Colonic mucosa (tissue), 4 donors: ENCODE measurements around the gene DROSHA. TPM values are rescaled to one million over a fixed set of nuclear protein-coding genes. Genes with fewer than 3 reads are reported as not detected.

Experiments used
- DNase-seq: peaks from one replicate; pipeline ENCODE4 v3.0.0-alpha.2; 2020
- H3K27ac ChIP-seq: fragments of 200-600 bp; one replicate; pipeline ENCODE4 v1.8.0; 2021
- H3K27me3 ChIP-seq: fragments of 200-600 bp; one replicate; pipeline ENCODE4 v1.8.0; 2021
- H3K36me3 ChIP-seq: fragments of 200-600 bp; one replicate; pipeline ENCODE4 v1.8.0; 2021
- H3K4me1 ChIP-seq: fragments of 200-600 bp; one replicate; pipeline ENCODE4 v1.8.0; 2021; ENCODE audit warnings: mild to moderate bottlenecking
- H3K4me3 ChIP-seq: fragments of 200-600 bp; one replicate; pipeline ENCODE4 v1.8.0; 2021
- H3K9ac ChIP-seq, 2 donors: one replicate each; pipeline ENCODE4 v1.7.0; 2013; ENCODE audit warnings: control low read depth in 2 of 2, low read depth in 2 of 2, low read length in 2 of 2
- H3K9me3 ChIP-seq: fragments of 200-600 bp; one replicate; pipeline ENCODE4 v1.8.0; 2021
- CTCF ChIP-seq: fragments of 200-600 bp; IDR thresholded peaks from one replicate; pipeline ENCODE4 v1.8.0; 2022; ENCODE audit warnings: antibody characterized with exemption, mild to moderate bottlenecking
- intact Hi-C: fragments of 100-400 bp; cut with DNase I; formaldehyde crosslinking; loops from one replicate; pipeline ENCODE4 v1.14.1; 2022
- total RNA-seq, 2 donors: library from RNA; stranded (reverse); fragmentation: NEBNext Ultra II Directional in 1 of 2; extraction: Animal tissue kit (Norgen Biotek cat#: 25700) in 1 of 2; gene quantifications; one replicate each; pipeline ENCODE4 v1.2.1, GENCODE V29; 2021
- donor health status: healthy.
- donor health status: DM: no; HTN: no; CAD: no.
- donor health status: DM: no; HTN: no; CAD: no.

The DROSHA gene
- total RNA-seq, 2 donors from 2014 or later = 49.2 to 61.6 TPM

DNA sequence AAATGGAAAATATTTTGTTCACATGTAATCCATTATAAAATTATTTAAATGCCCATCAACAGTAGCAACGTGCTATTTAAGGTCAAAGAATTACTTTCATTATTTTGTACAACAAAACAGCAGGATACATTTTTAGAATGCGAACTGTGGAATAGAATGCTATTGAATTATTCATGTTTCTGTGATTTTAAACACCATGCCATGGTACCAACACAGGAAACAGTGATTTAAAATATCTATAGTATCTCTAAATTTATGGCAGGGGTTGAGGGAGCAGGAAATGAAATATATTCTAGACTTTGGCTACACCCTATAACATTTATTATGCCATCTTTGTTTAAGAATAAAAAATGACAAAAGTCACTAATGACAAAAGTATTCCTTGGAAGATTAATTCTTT lies 62.4 kb downstream of the DROSHA start:
- H3K9me3 ChIP-seq = no peaks in the 10 kb centered on the region
- H3K4me3 ChIP-seq = no peak overlapping the region
- peaks cover 3% of the 10 kb centered on the region for H3K36me3 ChIP-seq
- TF ChIP-seq CTCF = no peak
- H3K27ac ChIP-seq = no peak overlapping the region
- DNase-seq = no peak
- H3K9ac ChIP-seq = no peak overlapping the region
- no peaks in the 10 kb centered on the region for H3K27me3 ChIP-seq
- intact Hi-C loops = no loop called here
- H3K4me1 ChIP-seq = no peaks in the 10 kb centered on the region

DNA sequence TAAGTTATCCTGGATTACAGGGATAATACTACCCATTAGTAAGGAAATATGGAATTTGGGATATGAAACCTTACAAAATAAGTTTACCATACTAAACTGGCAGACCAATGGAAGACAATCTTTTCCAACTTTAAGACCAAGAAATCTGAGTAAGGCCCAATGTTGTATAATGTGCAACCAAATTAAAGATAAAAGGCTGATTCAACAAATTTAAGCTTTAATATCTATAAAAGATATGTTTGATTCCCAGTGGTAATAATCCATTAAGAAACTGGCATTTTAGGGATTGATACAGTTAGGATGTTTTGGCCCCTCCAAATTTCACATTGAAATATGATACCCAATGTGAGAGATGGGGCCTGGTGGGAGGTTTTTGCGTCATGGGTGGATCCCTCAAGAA lies 66.6 kb downstream of the DROSHA start:
- no peak for TF ChIP-seq CTCF
- intact Hi-C loops = no loop called here

GRCh38 chr5:31464081-31464480 lies 67.8 kb downstream of the DROSHA start:
- Histone ChIP-seq H3K27me3 (no peaks in the 10 kb centered on the region), H3K27ac (no peak overlapping the region), H3K9me3 (no peaks in the 10 kb centered on the region), H3K36me3 (peaks cover 3% of the 10 kb centered on the region), H3K9ac (no peak overlapping the region), H3K4me1 (no peaks in the 10 kb centered on the region), H3K4me3 (no peak overlapping the region)
- intact Hi-C loops = no loop called here
- no peak for TF ChIP-seq CTCF
- no peak for DNase-seq

More for the DNA sequence above, 66.6 kb downstream of the DROSHA start:
- Histone ChIP-seq H3K27me3 (no peaks in the 10 kb centered on the region), H3K4me1 (no peaks in the 10 kb centered on the region), H3K36me3 (peaks cover 3% of the 10 kb centered on the region), H3K4me3 (no peak overlapping the region), H3K9me3 (no peaks in the 10 kb centered on the region), H3K9ac (no peak overlapping the region), H3K27ac (no peak overlapping the region)
- DNase-seq = no peak

- DNase-seq = no peak
- H3K9me3 ChIP-seq = no peaks in the 10 kb centered on the region
- H3K4me1 ChIP-seq = no peaks in the 10 kb centered on the region
- no peak overlapping the region for H3K4me3 ChIP-seq
- peaks cover 3% of the 10 kb centered on the region for H3K36me3 ChIP-seq
- no peak for TF ChIP-seq CTCF
- no peaks in the 10 kb centered on the region for H3K27me3 ChIP-seq
- no peak overlapping the region for H3K9ac ChIP-seq
- intact Hi-C loops = no loop called here
- H3K27ac ChIP-seq = no peak overlapping the region
Observed at GRCh38 chr5:31463351-31463750, 68.5 kb downstream of the DROSHA start.

GRCh38 chr5:31459594-31459993 lies 72.3 kb downstream of the DROSHA start:
- H3K9ac ChIP-seq = no peak overlapping the region
- no peak overlapping the region for H3K27ac ChIP-seq
- H3K27me3 ChIP-seq = no peaks in the 10 kb centered on the region
- H3K4me1 ChIP-seq = no peaks in the 10 kb centered on the region
- no peaks in the 10 kb centered on the region for H3K36me3 ChIP-seq
- H3K4me3 ChIP-seq = no peak overlapping the region
- intact Hi-C loops = no loop called here
- H3K9me3 ChIP-seq = no peaks in the 10 kb centered on the region
- no peak for DNase-seq
- TF ChIP-seq CTCF = no peak

- Histone ChIP-seq H3K36me3 (no peaks in the 10 kb centered on the region), H3K4me3 (no peak overlapping the region), H3K9me3 (no peaks in the 10 kb centered on the region), H3K4me1 (no peaks in the 10 kb centered on the region), H3K9ac (no peak overlapping the region), H3K27ac (no peak overlapping the region), H3K27me3 (no peaks in the 10 kb centered on the region)
- TF ChIP-seq CTCF = no peak
- intact Hi-C loops = no loop called here
- no peak for DNase-seq
Observed at GRCh38 chr5:31455172-31455571, 76.7 kb downstream of the DROSHA start.
